HG02981 (cell line): ENCODE results near the gene OR1I1.
"Not testable (repeated sequence)": the region's sequence is repeated elsewhere in the genome, so short reads cannot be mapped to it uniquely, and the experiment has no call there.

Experiments used
- ATAC-seq: cut with Tn5 transposase; IDR thresholded peaks from one replicate; pipeline ENCODE4 v1.9.1; 2021; ENCODE audit warnings: mild to moderate bottlenecking, moderate library complexity; ENCODE audit not compliant: unreplicated experiment

Gene OR1I1

GRCh38 chr19:15097980-15098379, 16.0 kb downstream of the OR1I1 start:
- ATAC-seq: not testable (repeated sequence)

DNA sequence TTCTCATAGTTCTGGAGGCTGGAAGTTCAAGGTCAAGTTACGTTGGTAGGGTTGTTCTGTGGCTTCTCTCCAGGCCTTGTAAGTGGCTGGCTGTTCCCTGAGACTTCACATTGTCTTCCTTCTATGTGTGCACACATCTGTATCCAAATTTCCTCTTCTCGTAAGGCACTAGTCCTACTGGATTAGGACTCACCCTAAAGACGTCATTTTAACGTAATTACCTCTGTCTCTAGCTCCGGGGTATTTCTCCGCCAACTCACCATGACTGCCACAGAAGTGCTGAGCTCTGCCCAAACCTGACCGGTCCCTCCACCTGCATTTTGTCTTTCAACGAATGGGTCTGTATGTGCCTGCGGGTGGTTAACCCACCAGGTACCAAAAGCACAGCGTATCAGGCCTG, 16.4 kb downstream of the OR1I1 start:
- no peak for ATAC-seq

DNA sequence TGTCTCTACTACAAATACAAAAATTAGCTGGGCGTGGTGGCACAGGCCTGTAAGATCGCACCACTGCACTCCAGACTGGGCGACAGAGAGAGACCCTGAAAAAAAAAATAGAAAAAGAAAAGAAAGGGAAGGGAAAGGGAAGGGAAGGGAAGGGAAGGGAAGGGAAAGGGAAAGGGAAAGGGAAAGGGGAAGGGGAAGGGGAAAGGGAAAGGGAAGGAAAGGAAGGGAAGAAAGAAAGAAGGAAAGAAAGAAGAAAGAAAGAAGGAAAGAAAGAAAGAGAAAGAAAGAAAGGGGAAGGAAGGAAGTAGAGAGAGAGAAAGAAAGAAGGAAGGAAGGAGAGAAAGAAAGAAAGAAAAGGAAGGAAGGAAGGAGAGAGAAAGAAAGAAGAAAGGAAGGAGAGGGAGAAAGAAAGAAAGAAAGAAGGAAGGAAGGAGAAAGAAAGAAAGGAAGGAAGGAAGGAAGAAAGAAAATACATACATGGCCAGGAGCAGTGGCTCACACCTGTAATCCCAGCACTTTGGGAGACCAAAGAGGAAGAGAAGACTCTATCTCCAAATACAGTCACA, 17.1 kb downstream of the OR1I1 start:
- no peak for ATAC-seq

- no peak for ATAC-seq
These were observed 19.6 kb downstream of the OR1I1 start for GRCh38 chr19:15101479-15102082.

GRCh38 chr19:15104003-15104402, 22.0 kb downstream of the OR1I1 start:
- no peak for ATAC-seq

DNA sequence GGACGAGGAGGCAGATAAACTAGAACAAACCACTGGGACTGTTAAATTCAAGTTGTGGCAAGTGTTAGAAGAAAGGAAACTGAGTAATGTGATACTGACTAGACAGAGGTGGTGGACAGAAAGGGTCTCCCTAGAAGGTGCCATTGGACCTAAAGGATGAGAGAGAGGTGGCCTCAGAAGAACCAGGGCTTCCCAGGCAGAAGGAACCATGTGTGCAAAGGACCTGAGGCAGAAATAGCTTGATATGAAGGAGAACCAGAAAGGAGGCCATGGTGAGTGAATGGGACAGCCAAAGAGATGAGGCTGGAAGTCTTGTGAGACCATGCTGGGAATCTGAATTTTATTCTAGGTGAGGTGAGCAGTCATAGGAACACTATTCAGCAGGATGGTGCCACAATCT, 22.4 kb downstream of the OR1I1 start:
- ATAC-seq: no peak

- ATAC-seq: no peak
These were observed 23.0 kb downstream of the OR1I1 start for GRCh38 chr19:15105044-15105443.

DNA sequence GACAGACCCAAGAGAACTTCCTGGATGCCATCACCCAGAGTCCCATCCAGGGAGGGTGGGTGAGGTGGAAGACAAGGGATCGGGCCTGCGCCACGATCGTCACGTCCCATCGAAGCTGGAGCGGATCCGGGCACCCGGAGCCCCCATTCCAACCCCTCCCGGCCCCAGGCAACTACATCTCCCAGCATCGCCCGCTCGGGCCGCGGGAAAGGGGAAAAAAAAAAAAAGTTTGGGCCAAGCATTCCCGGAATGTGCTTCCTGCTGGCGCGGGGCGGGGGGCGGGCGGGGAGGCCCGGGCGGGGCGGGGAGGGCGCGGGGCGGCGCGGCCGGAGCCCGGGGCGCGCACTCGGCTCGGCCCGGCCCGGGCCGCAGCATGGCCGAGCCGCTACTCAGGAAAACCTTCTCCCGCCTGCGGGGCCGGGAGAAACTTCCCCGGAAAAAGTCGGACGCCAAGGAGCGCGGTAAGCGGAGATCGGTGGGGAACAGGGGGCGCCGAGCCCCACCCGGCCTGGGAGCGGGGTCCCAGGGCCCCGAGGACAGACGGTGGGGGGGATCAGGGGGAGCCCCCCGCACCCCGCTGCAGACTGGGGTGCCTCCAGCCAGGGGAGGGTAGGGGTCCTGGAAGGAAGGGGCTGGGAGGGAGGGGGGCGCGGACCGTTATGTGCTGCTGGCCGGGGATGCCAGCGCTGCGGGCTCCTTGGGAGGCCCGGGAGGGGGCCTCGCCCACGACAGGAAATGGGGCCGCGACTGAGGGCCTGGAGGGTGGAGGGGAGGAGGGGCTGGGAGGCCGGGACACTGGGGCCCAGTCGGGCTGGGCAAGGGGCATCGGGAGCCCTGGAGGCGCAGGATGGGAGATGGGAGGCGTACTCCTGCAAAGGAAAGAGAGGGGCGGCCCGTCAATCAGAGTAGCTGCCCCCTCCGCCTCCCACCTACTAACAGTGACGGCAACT, 25.3 kb downstream of the OR1I1 start, which contains the start of gene SYDE1:
TSS of gene SYDE1 (plus strand) at position 341 of the 950 bp plus-strand sequence. CDS start at position 374, 33 bp downstream.
- ATAC-seq: no peak

DNA sequence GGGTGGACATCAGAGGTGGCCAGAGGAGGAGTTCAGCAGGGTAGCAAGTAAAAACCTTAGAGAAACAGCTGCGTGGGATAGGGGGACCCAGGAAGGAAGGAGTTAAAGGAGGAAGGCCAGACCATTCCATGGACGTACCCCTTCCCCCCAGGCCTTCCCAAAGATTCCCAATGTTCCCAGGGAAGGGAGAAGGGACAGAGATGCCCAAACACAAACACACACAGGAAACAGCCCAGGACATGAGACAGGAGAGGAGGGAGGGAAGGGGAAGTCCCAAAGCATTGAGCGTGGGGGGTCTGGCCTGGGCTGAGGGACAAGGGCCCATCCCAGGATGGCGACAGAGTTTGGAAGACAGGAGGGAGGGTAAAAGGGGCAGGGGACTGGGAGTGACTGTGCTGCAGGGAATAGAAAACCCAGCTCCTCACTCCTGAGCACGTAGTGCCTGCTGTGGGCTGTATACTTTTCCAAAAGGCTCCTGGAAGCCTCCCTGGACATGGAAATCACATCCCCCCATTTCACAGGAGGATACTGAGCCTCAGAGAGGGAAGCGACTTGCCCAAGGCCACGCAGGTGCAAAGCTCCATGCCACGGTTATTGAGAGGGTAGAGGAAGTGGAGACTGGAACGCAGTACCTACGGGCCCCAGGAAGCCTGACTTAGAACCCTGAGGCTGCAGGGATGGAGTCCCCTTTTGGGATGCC, 26.3 kb downstream of the OR1I1 start:
- no peak for ATAC-seq

DNA sequence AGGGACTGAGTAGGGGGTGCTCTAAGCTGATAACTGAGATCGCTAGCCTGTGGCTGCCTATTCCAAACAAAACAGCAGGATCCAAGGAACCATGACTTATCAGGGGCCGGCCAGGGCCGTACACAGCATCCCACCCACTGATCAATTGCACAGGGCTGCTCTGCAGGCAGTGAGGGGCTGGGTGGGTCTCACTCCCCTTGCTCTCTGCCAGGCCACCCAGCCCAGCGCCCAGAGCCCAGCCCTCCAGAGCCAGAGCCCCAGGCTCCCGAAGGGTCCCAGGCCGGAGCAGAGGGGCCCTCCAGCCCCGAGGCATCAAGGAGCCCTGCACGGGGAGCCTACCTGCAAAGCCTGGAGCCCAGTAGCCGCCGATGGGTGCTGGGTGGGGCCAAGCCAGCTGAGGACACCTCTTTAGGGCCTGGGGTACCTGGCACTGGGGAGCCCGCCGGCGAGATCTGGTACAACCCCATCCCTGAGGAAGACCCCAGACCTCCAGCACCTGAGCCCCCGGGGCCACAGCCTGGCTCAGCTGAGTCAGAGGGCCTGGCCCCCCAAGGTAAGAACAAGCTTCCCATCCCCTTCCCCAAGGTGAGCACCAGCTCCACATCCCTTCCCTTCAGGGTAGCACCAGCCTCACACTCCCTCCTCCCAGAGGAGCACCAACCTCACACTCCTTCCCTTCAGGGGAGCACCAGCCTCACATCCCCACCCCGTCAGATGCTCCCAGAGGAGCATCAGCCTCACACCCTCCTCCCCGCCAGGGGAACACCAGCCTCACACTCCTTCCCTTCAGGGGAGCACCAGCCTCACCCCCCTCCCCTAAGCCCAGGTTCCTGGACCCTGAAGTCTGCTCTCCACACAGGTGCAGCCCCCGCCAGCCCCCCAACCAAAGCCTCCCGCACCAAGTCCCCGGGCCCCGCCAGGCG, 27.1 kb downstream of the OR1I1 start:
- ATAC-seq: no peak

DNA sequence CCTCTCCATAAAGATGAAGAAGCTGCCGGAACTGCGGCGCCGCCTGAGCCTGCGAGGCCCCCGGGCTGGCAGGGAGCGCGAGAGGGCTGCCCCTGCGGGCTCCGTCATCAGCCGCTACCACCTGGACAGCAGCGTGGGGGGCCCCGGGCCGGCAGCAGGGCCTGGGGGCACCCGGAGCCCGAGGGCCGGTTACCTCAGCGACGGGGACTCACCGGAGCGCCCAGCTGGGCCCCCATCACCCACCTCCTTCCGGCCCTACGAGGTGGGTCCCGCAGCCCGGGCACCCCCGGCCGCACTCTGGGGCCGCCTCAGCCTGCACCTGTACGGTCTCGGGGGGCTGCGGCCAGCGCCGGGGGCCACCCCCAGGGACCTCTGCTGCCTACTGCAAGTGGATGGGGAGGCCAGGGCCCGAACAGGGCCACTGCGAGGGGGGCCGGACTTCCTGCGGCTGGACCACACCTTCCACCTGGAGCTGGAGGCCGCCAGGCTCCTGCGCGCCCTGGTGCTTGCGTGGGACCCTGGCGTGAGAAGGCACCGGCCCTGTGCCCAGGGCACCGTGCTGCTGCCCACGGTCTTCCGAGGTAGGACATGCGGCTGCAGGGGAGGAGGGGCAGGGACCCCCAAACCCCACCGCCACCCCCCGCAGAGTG, 27.9 kb downstream of the OR1I1 start:
- no peak for ATAC-seq

- no peak for ATAC-seq
These were observed 28.4 kb downstream of the OR1I1 start for GRCh38 chr19:15110418-15110815.

DNA sequence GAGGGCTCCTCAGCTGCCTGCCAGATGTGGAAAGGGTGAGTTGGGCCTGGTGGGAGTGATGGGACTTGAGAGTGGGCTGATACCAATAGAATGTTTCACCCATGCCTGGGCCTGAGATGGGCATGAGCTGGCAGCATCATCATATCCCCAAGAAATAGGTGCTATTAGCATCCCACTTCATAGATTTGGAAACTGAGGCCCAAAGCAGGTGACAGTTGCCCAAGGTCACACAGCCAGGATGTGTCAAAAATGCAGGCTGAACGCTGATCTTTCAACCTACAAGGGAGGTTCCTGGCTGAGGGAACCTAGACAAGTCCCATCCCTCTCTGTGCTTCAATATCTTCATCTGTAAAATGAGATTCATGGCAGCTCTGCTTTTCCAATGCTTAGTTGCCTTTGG, 29.7 kb downstream of the OR1I1 start:
- ATAC-seq: no peak

DNA sequence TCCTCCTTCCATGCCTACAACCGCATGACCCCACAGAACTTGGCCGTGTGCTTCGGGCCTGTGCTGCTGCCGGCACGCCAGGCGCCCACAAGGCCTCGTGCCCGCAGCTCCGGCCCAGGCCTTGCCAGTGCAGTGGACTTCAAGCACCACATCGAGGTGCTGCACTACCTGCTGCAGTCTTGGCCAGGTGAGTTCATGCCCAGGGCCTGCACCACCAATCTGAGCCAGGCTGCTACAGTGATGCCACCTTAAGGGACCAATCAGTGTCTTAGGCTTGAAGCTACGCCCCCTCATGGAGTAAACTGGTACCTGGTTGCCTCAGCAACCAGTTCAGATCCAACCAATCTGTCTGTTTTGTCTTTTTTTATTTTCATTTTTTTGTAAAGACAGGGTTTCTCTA, 30.4 kb downstream of the OR1I1 start:
- ATAC-seq: no peak

- no peak for ATAC-seq
These were observed 31.5 kb downstream of the OR1I1 start for GRCh38 chr19:15113245-15114152.

DNA sequence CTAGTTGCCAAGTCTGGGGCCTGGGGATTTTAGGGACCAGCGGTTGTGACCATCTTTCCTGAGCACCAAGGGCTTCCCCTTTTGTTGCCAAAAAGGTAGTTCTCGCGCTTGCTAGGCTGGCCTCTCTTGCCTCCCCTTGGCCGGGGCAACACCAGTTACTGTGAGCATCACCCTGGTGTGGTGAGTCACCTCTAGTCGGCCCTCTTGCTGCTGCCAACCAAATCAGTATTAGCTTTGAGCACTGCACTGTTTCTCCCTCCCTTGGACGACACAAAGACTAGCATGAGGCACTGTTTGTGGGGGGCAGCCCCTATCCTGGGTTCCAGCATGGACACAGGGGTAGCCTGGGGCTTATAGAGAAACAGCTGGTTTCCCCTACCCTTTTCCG, 32.1 kb downstream of the OR1I1 start:
- ATAC-seq: no peak

DNA sequence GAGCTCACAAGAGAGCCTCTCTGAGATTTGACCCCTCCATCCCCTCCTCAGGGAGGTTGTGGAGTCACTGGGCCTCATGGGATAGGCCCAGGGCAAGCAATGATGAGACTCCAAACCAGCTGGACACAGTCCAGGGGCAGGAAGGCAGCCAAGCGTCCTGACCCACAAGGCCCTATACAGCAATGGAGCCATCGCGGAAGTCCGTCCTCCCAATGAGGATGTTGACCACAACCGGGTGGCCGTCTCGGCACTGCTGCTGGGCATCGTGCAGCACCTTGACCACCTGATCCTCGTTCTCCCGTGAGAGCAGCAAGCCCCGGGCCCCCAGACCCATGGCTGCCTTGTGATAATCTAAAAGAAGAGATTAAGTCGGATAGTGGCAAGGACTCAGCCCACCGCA, 33.1 kb downstream of the OR1I1 start:
- no peak for ATAC-seq

DNA sequence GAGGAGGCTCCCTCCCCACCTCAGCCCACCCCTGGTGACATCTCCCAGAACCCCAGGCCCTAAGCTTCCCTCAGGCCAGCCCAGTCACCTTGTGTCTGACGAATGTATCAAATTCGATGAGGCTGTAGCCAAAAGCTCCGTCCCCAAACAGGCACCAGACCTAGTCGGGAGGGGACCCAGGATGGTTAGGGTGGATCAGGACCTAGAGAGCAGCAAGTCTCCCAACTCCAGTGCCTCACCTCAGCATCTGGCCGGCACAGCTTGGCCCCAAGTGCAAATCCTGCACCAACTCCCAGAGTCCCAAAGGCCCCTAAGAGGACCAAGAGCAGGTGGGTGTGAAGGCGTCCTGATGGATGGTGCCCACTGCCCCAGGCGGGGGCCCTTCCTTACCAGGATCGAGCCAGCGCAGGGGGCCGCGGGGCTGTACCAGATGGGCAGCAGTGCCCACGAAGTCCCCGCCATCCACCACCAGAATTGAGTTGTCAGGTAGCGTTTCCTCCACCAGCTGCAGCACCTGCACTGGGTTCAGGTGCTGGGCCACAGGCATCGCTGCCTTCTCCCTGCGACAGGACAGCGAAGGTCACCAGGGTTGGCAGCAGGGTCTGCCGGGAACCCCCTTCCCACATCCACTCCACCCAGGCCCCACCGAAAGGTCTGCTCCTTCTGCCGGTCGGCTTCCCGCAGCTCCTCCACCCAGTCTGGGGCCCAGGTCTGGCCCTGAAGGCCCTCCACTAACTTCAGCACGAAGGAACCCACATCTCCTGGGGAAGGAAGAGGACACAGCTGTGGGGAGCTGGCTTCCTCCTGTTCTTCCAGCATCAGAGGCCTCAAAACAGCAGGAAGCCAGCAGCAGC, 34.0 kb downstream of the OR1I1 start:
- ATAC-seq: no peak
